Measurements from ENCODE around the gene GLS.

GRCh38 chr2:190938771-190939335 is 58.2 kb downstream of the GLS start:
- TF ChIP-seq, protein P1, sequence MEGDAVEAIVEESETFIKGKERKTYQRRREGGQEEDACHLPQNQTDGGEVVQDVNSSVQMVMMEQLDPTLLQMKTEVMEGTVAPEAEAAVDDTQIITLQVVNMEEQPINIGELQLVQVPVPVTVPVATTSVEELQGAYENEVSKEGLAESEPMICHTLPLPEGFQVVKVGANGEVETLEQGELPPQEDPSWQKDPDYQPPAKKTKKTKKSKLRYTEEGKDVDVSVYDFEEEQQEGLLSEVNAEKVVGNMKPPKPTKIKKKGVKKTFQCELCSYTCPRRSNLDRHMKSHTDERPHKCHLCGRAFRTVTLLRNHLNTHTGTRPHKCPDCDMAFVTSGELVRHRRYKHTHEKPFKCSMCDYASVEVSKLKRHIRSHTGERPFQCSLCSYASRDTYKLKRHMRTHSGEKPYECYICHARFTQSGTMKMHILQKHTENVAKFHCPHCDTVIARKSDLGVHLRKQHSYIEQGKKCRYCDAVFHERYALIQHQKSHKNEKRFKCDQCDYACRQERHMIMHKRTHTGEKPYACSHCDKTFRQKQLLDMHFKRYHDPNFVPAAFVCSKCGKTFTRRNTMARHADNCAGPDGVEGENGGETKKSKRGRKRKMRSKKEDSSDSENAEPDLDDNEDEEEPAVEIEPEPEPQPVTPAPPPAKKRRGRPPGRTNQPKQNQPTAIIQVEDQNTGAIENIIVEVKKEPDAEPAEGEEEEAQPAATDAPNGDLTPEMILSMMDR (IDR thresholded peaks at IDR 0.05): no peak
- TF ChIP-seq POLR2A (IDR thresholded peaks at IDR 0.05) (no peak), EP300 (IDR thresholded peaks at IDR 0.05) (no peak), POLR2AphosphoS5 (IDR thresholded peaks at IDR 0.05) (no peak)
